GM18502 (cell line): Measurements from ENCODE around the gene ANGPTL8.

ENCODE experiments used
- ATAC-seq: cut with Tn5 transposase; IDR thresholded peaks from one replicate; pipeline ENCODE4 v1.9.1; 2021; ENCODE audit warnings: mild to moderate bottlenecking; ENCODE audit not compliant: unreplicated experiment, poor library complexity

Gene ANGPTL8

DNA sequence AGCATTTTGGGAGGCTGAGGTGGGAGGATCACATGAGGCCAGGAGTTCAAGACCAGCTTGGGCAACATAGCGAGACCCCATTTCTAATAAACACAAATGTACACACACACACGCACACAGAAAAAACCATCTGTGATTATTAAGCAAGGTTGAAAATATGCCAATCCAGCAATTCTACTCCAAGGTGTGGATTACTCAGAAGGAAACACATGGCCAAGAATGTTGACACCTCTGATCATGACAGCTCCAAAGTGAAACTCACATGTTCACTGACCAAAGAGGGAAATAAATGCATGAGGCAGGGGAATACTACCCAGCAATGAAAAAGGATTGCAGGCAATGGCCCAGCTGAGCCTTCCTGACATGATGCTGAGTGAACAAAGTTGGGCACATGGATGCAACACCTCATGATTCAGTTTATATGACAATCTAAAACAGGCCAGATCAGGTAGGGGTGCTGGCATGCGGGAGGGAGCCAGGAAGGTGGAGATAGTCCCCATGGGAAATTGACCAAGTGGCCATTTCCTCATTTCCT is 18.5 kb downstream of the ANGPTL8 start:
- ATAC-seq: no peak

DNA sequence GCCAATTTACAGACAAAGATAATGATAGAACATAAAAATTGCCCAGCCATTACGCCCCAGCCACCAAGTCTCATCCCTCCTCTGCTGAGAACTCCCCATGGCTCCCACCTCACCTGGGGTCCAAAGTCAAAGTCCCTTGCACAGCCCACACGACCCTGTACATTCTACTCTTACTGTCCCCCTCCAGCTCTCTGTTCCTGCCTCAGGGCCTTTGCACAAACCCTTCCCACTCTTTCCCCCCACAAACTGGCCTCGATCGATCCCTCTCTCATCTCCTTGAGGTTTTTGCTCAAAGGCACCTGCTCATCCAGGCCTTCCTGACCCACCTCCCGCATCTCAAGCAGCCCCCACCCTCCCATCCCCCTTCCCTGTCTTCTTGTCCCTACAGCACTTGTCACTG is 21.6 kb downstream of the ANGPTL8 start:
- ATAC-seq: no peak

DNA sequence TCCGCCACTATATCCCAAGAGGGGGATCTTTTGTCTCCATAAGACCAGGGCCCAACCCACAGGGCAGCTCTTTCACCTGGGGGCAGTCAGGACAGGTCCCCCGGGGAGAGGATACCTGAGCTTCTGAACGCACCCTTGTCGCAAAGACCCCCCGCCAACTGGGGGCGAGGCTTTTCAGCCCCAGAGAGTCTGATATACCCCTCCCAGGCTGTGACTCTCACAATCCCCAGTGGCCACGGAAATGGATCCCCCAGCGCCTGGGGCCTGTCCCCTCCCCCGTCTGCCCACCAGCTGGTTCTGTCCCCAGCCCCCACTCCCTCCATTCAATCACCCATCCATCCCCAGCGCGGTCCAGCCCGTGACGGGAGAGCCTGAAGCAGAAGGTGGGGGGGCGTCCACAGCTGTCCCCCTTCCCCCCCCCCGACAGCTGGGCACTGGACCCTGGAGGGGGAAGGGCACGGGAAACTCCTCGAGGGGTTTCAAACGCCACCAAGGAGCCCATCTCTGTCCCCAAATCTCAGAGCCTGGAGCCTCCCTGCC is 22.1 kb downstream of the ANGPTL8 start:
- ATAC-seq: no peak

DNA sequence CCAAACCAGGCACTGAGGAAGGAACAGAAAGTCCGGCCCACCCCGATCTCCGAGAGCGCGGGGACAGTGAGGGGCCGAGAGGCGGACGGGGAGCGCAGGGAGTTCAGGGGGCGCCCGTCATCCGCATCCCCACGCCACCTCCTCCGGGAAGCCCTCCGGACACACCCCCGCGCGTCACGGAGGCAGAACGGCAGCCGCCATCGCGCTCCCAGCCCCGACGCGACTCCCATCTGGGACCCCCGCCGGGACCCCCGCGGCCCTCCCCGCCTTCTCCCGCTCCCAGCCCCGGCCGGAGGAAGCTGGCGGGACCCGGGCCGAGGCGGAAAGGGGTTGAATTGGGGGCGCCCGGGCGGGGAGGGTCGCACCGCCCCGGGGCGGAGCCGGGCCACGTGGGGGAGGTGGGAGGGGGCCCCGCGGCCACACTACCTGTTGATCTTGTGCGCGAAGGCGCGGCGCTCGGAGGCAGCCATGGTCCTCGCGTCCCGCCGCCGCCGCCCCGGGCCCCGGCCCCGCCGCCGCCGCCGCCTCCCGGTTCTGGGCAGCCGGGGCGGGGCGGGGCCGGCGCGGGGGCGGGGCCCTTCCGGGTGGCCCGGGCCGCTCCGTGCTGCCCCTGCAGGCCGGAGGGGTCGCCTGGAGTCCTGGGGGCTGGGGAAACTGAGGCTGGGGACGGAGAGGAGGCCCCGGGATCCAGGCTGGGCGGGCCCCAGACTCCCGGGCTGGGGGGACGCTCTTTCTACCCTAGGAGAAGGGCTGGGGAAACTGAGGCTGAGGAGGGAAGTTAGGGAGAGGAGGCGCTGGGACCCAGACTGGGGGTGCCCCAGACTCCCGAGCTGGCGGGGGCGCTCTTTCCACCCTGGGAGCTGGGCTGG is 22.8 kb downstream of the ANGPTL8 start, which contains the start of gene DOCK6:
Gene DOCK6, minus strand, starts transcription at position 554 of the 869 bp plus-strand sequence. Its CDS starts 84 bp downstream, at position 470.
- no peak for ATAC-seq

DNA sequence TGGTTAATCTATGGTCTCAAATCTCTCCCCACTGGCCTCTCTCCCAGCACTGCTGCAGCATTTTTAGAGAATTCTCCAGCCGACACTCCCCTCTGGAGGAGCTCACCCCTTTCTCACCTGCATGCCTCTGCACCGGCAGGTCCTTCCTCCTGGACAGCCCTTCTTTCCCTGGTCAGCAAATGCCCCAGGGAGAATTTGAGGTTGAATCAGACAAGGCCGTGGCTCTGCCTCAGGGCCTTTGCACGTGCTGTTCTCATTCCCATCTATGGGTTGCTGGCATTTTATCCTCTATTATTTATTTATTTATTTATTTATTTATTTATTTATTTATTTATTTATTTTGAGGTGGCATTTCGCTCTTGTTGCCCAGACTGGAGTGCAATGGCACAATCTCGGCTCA is 24.3 kb downstream of the ANGPTL8 start:
- no peak for ATAC-seq

DNA sequence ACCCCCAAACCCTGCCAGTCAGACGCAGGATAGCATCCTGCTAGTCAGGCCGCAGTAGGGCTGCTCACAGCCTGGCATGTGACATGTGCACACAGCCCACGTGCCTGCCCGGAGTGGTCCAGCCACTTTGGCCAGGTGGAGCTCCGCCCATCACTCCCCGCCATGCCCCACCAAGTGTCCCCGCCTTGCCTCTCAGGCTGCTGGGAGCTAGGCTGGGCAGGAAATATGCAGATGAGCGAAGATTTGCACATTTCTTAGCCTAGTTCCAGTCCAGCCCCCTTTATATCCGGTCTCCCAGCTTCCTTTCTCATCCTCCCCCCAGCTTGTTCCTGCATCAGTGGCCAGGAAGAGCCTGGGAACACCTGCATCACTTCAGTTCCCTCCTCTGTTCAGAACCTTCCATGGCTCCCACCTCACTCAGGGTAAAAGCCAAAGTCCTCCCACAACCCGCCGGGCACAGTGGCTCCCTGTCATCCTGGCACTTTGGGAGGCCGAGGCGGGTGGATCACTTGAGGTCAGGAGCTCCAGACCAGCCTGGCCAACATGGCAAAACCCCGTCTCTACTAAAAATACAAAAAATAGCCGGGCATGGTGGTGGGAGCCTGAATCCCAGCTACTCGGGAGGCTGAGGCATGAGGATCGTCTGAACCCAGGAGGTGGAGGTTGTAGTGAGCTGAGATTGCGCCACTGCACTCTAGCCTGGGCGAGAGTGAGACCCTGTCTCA is 25.2 kb downstream of the ANGPTL8 start:
- no peak for ATAC-seq

DNA sequence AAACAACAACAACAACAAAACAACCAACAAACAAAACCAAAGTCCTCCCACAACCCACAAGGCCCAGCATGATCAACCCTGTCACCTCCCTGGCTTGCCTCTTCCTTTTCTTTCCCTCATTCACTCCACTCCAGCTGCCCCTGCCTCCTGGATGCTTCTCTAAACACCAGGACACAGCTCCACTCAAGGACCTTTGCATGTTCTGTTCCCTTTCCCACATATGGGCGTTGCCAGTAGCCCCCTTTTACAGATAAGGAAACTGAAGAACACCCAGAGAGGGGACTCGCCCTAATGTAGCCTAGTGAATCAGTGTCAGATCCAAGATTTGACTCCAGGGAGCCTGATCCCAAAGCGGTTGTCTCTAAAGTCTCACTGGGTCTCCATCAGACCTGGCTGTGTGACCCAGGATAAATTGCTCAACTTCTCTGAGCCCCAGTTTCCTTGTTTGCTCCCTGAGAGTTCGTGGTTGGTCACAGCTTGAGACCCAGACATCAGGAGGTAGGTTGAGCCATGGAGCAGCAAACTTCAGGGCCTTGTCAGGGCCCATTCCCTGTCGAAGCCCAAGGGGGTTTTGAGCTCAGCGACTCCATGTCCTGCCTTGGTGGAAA is 25.9 kb downstream of the ANGPTL8 start:
- ATAC-seq: no peak

DNA sequence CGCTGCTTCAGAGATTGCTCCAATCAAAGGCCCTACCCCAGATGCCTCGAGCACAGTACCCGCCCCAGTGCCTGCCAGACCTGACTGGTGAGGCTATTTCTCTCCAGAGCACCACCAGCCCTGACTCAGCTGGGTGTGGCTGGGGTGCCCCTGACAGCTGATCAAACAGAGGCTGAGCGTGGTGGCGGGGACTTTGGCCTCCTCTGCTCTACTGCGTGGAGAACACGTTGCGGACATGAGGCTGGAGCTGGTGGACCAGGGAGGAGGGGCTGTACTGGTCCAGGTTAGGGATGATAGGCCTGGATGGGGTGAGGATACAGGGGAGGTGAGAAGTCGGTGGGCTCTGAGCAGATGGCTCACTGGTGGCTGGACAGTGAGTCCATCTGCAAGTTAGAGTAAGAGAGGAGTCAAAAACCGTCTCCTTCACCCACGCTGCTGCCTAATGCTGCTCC is 26.4 kb downstream of the ANGPTL8 start:
- ATAC-seq: no peak

DNA sequence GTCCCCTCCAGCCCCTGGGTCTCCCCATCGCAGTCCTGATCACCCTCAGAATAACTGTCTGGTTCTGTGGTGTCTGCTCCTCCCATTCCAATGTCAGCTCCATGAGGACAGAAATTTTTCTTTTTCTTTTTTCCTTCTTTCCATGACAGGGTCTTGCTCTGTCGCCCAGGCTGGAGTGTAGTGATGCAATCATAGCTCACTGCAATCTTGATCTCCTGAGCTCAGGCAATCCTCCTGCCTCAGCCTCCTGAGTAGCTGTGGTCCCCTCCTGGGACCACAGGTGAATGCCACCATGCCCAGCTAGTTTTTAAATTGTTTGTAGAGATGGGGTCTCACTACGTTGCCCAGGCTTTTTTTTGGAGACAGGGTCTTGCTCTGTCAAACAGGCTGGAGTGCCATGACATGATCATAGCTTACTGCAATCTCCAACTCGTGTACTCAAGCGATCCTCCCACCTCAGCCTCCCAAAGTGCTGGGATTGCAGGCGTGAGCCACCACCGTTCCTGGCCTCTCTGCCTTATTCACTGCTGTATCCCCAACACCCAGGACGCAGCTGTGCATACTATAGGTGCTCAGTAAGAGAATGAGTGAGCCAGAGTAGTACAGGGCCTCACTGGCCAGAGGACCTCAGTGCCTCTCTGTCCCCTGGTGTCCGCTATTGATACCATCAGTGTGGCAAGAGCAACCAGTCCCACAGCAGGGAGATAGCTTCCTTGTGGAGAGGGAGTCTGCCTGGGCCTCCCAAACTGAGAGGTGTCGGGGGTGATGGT is 28.1 kb downstream of the ANGPTL8 start:
- no peak for ATAC-seq

DNA sequence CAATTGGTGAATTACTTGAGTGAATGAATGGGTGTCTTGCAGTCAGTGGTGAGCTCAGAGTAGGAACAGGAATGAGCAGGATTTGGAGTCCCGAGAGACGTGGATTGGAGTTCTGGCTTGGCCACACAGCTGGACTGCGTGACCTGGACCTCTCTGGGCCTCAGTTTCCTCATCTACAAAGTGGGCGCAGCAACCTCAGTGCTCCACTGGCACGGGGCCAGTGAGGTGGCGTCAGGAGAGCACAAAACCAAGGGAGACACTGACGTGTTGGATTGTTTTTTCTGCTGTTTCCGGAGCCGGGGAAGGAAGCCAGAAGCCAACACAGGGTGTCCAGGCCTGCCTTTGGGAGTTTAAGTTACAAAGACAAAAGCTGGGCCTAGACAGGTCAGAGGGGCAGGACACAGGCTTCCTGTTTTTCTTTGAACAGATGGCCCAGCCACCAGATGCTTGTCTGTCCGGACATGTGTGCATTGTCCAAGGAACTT is 29.4 kb downstream of the ANGPTL8 start:
- ATAC-seq: no peak

DNA sequence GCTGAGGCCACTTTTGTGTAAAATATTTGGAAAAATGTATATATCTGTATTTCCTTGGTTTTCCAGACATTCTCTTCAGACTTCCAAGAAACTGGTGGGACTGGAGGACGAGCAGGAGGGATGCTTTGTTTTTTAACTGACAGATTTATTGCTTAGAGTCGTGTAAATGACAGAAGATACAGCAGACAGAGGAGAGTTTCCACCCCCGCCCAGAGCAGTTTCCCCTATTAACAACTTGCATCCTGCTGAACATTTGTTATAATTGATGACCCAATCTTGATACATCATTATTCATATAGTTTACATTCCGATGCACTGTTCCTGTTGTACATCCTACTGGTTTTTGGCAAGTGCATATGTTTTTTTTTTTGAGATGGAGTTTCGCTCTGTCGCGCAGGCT is 30.0 kb downstream of the ANGPTL8 start:
- ATAC-seq: no peak

DNA sequence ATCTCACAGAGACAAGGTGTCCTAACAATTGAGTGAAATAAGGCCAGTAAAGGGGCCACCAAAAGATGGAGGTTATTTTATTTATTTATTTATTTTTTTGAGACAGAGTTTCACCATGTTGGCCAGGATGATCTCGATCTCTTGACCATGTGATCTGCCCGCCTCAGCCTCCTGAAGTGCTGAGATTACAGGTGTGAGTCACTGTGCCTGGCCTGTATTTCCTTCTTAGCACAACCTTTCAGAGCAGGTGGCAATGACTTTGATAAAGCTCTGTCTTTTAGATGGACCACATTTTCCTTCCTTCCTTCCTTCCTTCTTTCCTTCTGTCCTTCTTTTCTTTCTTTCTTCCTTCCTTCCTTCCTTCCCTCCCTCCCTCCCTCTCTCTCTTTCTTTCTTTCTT is 33.9 kb downstream of the ANGPTL8 start:
- ATAC-seq: no peak

DNA sequence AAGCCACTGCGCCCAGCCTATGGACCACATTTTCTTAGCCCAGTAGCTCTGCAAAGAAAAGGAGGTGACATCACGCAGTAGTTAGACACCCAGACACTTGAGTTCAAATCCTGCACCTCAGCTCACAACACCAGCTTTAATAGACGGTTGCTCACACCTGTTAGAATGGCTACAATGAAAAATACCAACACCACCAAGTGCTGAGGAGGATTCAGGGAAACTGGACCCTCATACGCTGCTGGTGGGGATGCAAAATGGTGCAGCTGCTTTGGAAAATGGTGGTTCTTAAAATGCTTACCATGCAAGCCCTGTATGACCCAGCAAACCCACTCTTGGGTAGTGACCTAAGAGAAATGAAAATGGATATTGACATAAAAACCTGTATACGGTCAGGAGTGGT is 34.6 kb downstream of the ANGPTL8 start:
- no peak for ATAC-seq

DNA sequence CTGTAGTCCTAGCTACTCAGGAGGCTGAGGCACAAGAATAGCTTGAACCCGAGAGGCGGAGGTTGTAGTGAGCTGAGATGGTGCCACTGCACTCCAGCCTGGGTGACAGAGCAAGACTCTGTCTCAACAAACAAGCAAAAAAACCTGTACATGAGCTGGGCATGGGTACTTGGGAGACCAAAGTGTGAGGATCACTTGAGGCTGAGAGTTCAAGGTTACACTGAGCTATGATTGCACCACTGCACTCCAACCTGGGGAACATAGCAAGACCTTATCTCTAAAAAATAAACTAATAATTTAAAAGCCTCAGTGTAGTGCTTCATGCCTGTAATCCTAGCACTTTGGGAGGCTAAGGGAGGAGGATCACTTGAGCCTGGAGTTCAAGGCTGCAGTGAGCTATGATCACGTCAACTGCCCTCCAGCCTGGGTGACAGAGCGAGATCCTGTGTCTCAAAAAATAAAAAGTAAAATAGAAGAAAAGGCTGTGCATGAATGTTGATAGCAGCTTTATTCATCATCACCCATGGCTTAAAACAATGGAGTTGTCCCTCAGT is 35.2 kb downstream of the ANGPTL8 start:
- no peak for ATAC-seq

DNA sequence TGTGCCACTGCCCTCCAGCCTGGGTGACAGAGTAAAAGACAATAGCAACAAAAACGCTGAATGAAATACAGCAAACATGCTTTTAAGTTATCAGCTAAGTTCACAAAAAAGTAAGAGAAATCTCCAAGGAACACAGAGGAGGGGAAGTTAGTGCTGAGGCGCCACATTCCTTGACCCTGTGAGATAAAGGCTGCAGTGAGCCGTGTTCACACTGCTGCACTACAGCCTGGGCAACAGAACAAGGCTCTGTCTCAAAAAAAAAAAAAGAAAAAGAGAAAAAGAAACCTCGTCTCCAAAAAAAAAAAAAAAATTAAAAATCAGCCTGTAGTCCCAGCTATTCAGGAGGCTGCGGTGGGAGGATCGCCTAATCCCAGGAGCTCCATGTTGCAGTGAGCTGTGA is 39.3 kb downstream of the ANGPTL8 start:
- no peak for ATAC-seq

DNA sequence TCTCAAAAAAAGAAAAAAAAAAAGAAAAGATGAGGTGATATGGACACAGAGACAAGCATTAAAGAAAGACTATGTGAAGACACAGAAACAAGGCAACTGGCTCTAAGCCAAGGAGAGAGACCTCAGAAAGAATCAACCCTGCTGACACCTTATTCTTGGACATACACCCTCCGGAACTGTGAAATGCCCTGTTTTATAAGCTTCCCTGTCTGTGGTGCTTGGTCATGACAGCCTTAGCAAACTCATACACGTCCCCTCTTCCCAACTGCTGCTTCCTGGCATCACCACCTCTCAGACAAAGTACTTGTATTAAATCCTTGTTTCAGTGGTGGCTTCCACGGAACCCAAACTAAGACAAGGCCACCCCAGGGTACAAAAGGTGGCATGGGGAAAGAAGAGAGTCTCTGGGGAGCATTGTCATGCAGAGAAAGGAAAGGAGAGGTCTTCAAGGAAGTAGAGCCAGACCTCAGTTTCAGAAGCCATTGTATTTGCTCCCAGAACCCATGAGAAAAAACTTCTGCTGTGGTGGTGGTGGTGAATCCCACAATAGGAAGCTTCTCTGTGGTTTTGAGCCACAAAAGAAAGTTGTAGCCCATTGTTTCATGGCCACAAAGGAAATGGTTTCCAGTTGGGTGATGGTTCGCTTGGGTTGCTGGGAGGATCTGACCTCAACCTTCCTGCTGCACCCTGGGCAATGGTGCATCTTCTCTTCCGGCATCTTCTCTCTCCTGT is 40.3 kb downstream of the ANGPTL8 start:
- no peak for ATAC-seq

DNA sequence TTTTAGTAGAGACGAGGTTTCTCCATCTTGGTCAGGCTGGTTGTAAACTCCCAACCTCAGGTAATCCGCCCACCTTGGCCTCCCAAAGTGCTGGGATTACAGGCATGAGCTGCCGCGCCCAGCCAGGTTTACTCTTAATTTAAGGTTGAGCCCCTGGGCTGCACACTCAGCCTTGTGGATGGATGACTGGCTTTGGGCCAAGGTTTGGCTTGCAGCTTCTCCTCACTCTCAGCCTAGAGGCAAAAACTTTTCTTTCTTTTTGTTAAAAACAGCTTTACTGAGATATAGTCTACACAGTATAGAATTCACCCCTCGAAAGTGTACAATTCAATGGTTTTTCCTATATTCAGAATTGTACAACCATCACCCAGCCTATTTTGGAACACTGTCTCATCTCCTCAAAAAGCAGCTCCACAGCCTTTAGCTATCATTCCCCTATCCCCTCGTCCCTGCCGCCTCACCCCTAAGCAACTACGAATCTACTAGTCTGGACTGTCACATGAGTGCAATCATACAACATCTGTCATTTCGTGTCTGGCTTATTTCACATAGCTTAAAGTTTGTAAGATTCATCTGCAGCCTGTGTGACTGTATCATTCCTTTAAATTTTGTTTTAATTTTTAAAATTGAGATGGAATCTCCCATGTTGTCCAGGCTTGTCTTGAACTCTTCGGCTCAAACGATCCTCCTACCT is 42.1 kb downstream of the ANGPTL8 start:
- no peak for ATAC-seq

DNA sequence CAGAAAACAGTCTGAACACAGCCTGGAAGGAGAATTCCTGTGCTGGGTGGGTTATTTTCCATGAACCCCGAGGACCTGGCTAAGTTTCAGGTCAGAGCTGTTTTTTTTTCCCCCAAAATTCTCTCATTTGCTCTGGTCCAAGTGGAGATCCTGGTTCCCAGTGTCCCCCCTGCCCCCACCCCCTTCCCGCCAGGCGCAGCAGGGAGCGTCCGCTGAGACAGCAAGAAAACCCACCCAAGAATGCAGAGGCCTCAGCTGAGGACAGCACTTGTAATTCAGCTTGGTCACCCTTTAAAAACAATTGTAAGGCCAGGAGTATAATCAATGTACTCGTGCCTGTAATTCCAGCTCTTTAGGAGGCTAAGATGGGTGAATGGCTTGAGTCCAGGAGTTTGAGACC is 45.1 kb downstream of the ANGPTL8 start:
- ATAC-seq: no peak
